Aorta (tissue), 5 donors: ENCODE results near the gene OXSM. TPM values are rescaled to one million over a fixed set of nuclear protein-coding genes. Genes with fewer than 3 reads are reported as not detected.

ENCODE experiments used
- ATAC-seq: fragments of 200-7000 bp; cut with Tn5 transposase; one replicate; pipeline ENCODE4 v1.9.1; 2022; ENCODE audit warnings: moderate library complexity; ENCODE audit not compliant: low FRiP score
- DNase-seq, 2 donors: peaks; one replicate each; pipeline ENCODE4 v3.0.0-alpha.2; 2020
- H3K27ac ChIP-seq, 2 donors: one replicate each; pipeline ENCODE4 v1.5.1; 2013; ENCODE audit warnings: low read length in 2 of 2, mild to moderate bottlenecking in 2 of 2, moderate library complexity in 2 of 2, control low read depth in 1 of 2, inconsistent platforms in 1 of 2, low read depth in 1 of 2
- H3K27me3 ChIP-seq, 2 donors: one replicate each; pipeline ENCODE4 v1.6.1; 2013; ENCODE audit warnings: control low read depth in 1 of 2, low read length in 1 of 2, mild to moderate bottlenecking in 1 of 2, moderate library complexity in 1 of 2; ENCODE audit not compliant: insufficient read depth in 2 of 2, control insufficient read depth in 1 of 2
- H3K36me3 ChIP-seq, 2 donors: one replicate each; pipeline ENCODE4 v1.6.1; 2013; ENCODE audit warnings: control low read depth in 1 of 2, low read length in 1 of 2, mild to moderate bottlenecking in 1 of 2; ENCODE audit not compliant: insufficient read depth in 2 of 2, control insufficient read depth in 1 of 2
- H3K4me1 ChIP-seq, 2 donors: one replicate each; pipeline ENCODE4 v1.6.1; 2013; ENCODE audit warnings: low read length in 2 of 2, control low read depth in 1 of 2, mild to moderate bottlenecking in 1 of 2, moderate library complexity in 1 of 2; ENCODE audit not compliant: insufficient read depth in 2 of 2, control insufficient read depth in 1 of 2
- H3K4me3 ChIP-seq, 2 donors: one replicate each; pipeline ENCODE4 v1.5.1; 2013; ENCODE audit warnings: low read length in 2 of 2, control low read depth in 1 of 2, mild to moderate bottlenecking in 1 of 2
- H3K9me3 ChIP-seq: one replicate; pipeline ENCODE4 v1.6.1; 2013; ENCODE audit warnings: mild to moderate bottlenecking, low read length; ENCODE audit not compliant: control insufficient read depth
- WGBS, 2 donors: extraction: QIAGEN DNeasy Blood & Tissue Kit; methylation state at CpG; one replicate each; pipeline ENCODE4 v1.1.7; 2013; 5-methylcytosine and 5-hydroxymethylcytosine counted together
- intact Hi-C, 2 donors: fragments of 100-400 bp; cut with DNase I; formaldehyde crosslinking; loops; one replicate each; pipeline versions ENCODE4 v1.14.2 to v1.15.0; 2022
- polyA plus RNA-seq, 2 donors: library from polyadenylated mRNA; stranded (reverse); fragments of 200-250 nt; gene quantifications; one replicate each; pipeline ENCODE4 v1.2.3, GENCODE V29; 2013
- total RNA-seq, 2 donors: library from RNA; stranded (reverse); fragmentation: NEBNext Ultra II Directional; extraction: Animal tissue kit (Norgen Biotek cat#: 25700); gene quantifications; one replicate each; pipeline ENCODE4 v1.2.1, GENCODE V29; 2021
- donor health status: healthy with polysubstance abuse.
- donor health status: Bipolar disorder and iron deficiency.
- donor health status: DM: no; HTN: no; CAD: no.
- donor health status: DM: no; HTN: no; CAD: no.
- donor health status: DM: yes; HTN: yes; CAD: no.

OXSM gene
- total and polyA plus RNA-seq, 4 donors = 3.9 to 5.9 (median 5.5) TPM

- intact Hi-C loops = loop anchor here in 1 of 2 donors (5.0 kb wide), 1 partner anchor 124 kb away; the partner anchor contains the start of gene TOP2B
Observed at GRCh38 chr3:25785826-25786225, 4.1 kb upstream of the OXSM start.

GRCh38 chr3:25787689-25788088 is 2.2 kb upstream of the OXSM start:
- Histone ChIP-seq H3K27ac (no peak overlapping the region), H3K4me3 (no peak overlapping the region), H3K27me3 (no peaks in the 10 kb centered on the region), H3K4me1 (no peaks in the 10 kb centered on the region), H3K36me3 (no peaks in the 10 kb centered on the region), H3K9me3 (no peaks in the 10 kb centered on the region)
- intact Hi-C loops = loop anchor here in 1 of 2 donors (5.0 kb wide), 1 partner anchor 125 kb away; the partner anchor contains the start of gene TOP2B
- DNase-seq = no peak
- WGBS, 2 donors = 93 to 98% methylated on average over 3 of the region's 3 CpGs
- no peak for ATAC-seq

More at GRCh38 chr3:25785826-25786225, 4.1 kb upstream of the OXSM start:
- no peak overlapping the region for H3K27ac ChIP-seq
- H3K4me3 ChIP-seq = no peak overlapping the region
- peaks cover 2 to 3% of the 10 kb centered on the region in 2 donors for H3K4me1 ChIP-seq
- WGBS, 2 donors = 88 to 90% methylated on average over 3 of the region's 3 CpGs
- ATAC-seq = no peak
- H3K27me3 ChIP-seq = no peaks in the 10 kb centered on the region
- no peaks in the 10 kb centered on the region for H3K9me3 ChIP-seq
- no peaks in the 10 kb centered on the region for H3K36me3 ChIP-seq
- no peak for DNase-seq

GRCh38 chr3:25789209-25789595 is 688 bp upstream of the OXSM start:
- Histone ChIP-seq H3K9me3 (no peaks in the 10 kb centered on the region), H3K27ac (no peak overlapping the region), H3K36me3 (no peaks in the 10 kb centered on the region), H3K27me3 (no peaks in the 10 kb centered on the region), H3K4me1 (no peaks in the 10 kb centered on the region), H3K4me3 (peak overlapping the region; percentile 7 to 67)
- ATAC-seq (no peak), DNase-seq (no peak)
- WGBS, 2 donors = 20 to 25% methylated on average over 2 of the region's 2 CpGs
- intact Hi-C loops = loop anchor here in 1 of 2 donors (5.0 kb wide), 1 partner anchor 127 kb away; the partner anchor contains the start of gene TOP2B

- DNase-seq = no peak
- intact Hi-C loops = no loop called here
- H3K27ac ChIP-seq = no peak overlapping the region
- no peak for ATAC-seq
- H3K27me3 ChIP-seq = no peaks in the 10 kb centered on the region
- no peaks in the 10 kb centered on the region for H3K9me3 ChIP-seq
- 82 to 90% methylated on average over 3 of the region's 3 CpGs for WGBS, 2 donors
- H3K4me3 ChIP-seq = no peak overlapping the region
- no peaks in the 10 kb centered on the region for H3K4me1 ChIP-seq
- H3K36me3 ChIP-seq = no peaks in the 10 kb centered on the region
Observed at GRCh38 chr3:25801786-25802185, 11.9 kb downstream of the OXSM start.

- no peak for DNase-seq
- Histone ChIP-seq H3K4me1 (no peaks in the 10 kb centered on the region), H3K9me3 (no peaks in the 10 kb centered on the region), H3K36me3 (no peaks in the 10 kb centered on the region), H3K27me3 (no peaks in the 10 kb centered on the region), H3K27ac (no peak overlapping the region), H3K4me3 (no peak overlapping the region)
- no peak for ATAC-seq
- WGBS, 2 donors = 69 to 84% methylated on average over 2 of the region's 2 CpGs
- intact Hi-C loops = no loop called here
Observed at GRCh38 chr3:25803833-25804232, 13.9 kb downstream of the OXSM start.

GRCh38 chr3:25804676-25805075 is 14.8 kb downstream of the OXSM start:
- Histone ChIP-seq H3K4me3 (no peak overlapping the region), H3K4me1 (no peaks in the 10 kb centered on the region), H3K36me3 (no peaks in the 10 kb centered on the region), H3K27me3 (no peaks in the 10 kb centered on the region), H3K9me3 (no peaks in the 10 kb centered on the region), H3K27ac (no peak overlapping the region)
- DNase-seq (no peak), ATAC-seq (no peak)
- 91 to 100% methylated on average over 1 of the region's 1 CpG for WGBS, 2 donors
- intact Hi-C loops = no loop called here

- intact Hi-C loops = loop anchor here in 1 of 2 donors (10.0 kb wide), 1 partner anchor 58 kb away; no protein-coding TSS in a partner anchor
- Histone ChIP-seq H3K27me3 (no peaks in the 10 kb centered on the region), H3K9me3 (peaks cover 2% of the 10 kb centered on the region), H3K27ac (no peak overlapping the region), H3K4me3 (no peak overlapping the region), H3K4me1 (no peaks in the 10 kb centered on the region), H3K36me3 (no peaks in the 10 kb centered on the region)
- DNase-seq (no peak), ATAC-seq (no peak)
- WGBS, 2 donors = 89 to 91% methylated on average over 4 of the region's 4 CpGs
Observed at GRCh38 chr3:25812644-25813043, 22.8 kb downstream of the OXSM start.

GRCh38 chr3:25817107-25817506 is 27.2 kb downstream of the OXSM start:
- no peak for DNase-seq
- no peak overlapping the region for H3K27ac ChIP-seq
- H3K4me1 ChIP-seq = no peaks in the 10 kb centered on the region
- H3K9me3 ChIP-seq = peaks cover 2% of the 10 kb centered on the region
- WGBS, 2 donors = 67 to 69% methylated on average over 1 of the region's 1 CpG
- H3K27me3 ChIP-seq = no peaks in the 10 kb centered on the region
- no peaks in the 10 kb centered on the region for H3K36me3 ChIP-seq
- no peak for ATAC-seq
- no peak overlapping the region for H3K4me3 ChIP-seq
- intact Hi-C loops = loop anchor here in 1 of 2 donors (10.0 kb wide), 1 partner anchor 62 kb away; no protein-coding TSS in a partner anchor

GRCh38 chr3:25817638-25818037 is 27.7 kb downstream of the OXSM start:
- ATAC-seq = no peak
- Histone ChIP-seq H3K27me3 (no peaks in the 10 kb centered on the region), H3K36me3 (no peaks in the 10 kb centered on the region), H3K4me3 (no peak overlapping the region), H3K27ac (no peak overlapping the region), H3K4me1 (no peaks in the 10 kb centered on the region), H3K9me3 (peaks cover 2% of the 10 kb centered on the region)
- intact Hi-C loops = loop anchor here in 1 of 2 donors (10.0 kb wide), 1 partner anchor 63 kb away; no protein-coding TSS in a partner anchor
- DNase-seq = no peak
- 48 to 49% methylated on average over 1 of the region's 1 CpG for WGBS, 2 donors
